Stimulated activated CD8-positive, alpha-beta memory T cell treated with anti-CD3 and anti-CD28 coated beads, Interleukin-12 subunit alpha, Interleukin-12 subunit beta, amount 100 ng/mL, for 24 hours (primary cell): ENCODE data around the gene LCT.
A peak's percentile ranks its signal among the peaks of the same experiment; 100 is the strongest.
"Not testable (repeated sequence)": the region's sequence is repeated elsewhere in the genome, so short reads cannot be mapped to it uniquely, and the experiment has no call there.

ENCODE experiments used
- DNase-seq: peaks from one replicate; pipeline ENCODE4 v3.0.0-alpha.2; 2020; ENCODE audit errors: extremely low read depth

Gene LCT

GRCh38 chr2:135831180-135831812 lies 5.7 kb downstream of the LCT start:
- DNase-seq: no peak

GRCh38 chr2:135829378-135830135 lies 7.4 kb downstream of the LCT start:
- DNase-seq: no peak

GRCh38 chr2:135826544-135826943 lies 10.4 kb downstream of the LCT start:
- DNase-seq: no peak

- no peak for DNase-seq
Measured at GRCh38 chr2:135825550-135826176, 11.3 kb downstream of the LCT start.

GRCh38 chr2:135825131-135825530 lies 11.9 kb downstream of the LCT start:
- no peak for DNase-seq

- no peak for DNase-seq
Measured at GRCh38 chr2:135822855-135823254, 14.1 kb downstream of the LCT start.

GRCh38 chr2:135821190-135821589 lies 15.8 kb downstream of the LCT start:
- no peak for DNase-seq

- peak; percentile 75 for DNase-seq
Measured at GRCh38 chr2:135820003-135820618, 16.9 kb downstream of the LCT start.

GRCh38 chr2:135818937-135819610 lies 17.9 kb downstream of the LCT start:
- DNase-seq: no peak

- no peak for DNase-seq
Measured at GRCh38 chr2:135817951-135818350, 19.0 kb downstream of the LCT start.

- DNase-seq: no peak
Measured at GRCh38 chr2:135817466-135817865, 19.5 kb downstream of the LCT start.

GRCh38 chr2:135815269-135815668 lies 21.7 kb downstream of the LCT start:
- DNase-seq: no peak

- DNase-seq: no peak
Measured at GRCh38 chr2:135812907-135813511, 24.0 kb downstream of the LCT start.

GRCh38 chr2:135807874-135808273 lies 29.1 kb downstream of the LCT start:
- not testable (repeated sequence) for DNase-seq

- no peak for DNase-seq
Measured at GRCh38 chr2:135803278-135803677, 33.7 kb downstream of the LCT start.

- no peak for DNase-seq
Measured at GRCh38 chr2:135802350-135802749, 34.6 kb downstream of the LCT start.

- no peak for DNase-seq
Measured at GRCh38 chr2:135800513-135801460, 36.2 kb downstream of the LCT start.

- DNase-seq: no peak
Measured at GRCh38 chr2:135799738-135800137, 37.2 kb downstream of the LCT start.

GRCh38 chr2:135798762-135799161 lies 38.2 kb downstream of the LCT start:
- no peak for DNase-seq

GRCh38 chr2:135798275-135798705 lies 38.7 kb downstream of the LCT start:
- no peak for DNase-seq
